Breast epithelium (tissue), 3 donors: ENCODE data around the gene CHRD.

Experiments
- CTCF ChIP-seq, 3 donors: fragments of 450-650 bp; IDR thresholded peaks; one replicate each; pipeline ENCODE4 v1.5.1; 2016 to 2017; ENCODE audit warnings: antibody characterized with exemption in 3 of 3, mild to moderate bottlenecking in 3 of 3, moderate library complexity in 3 of 3
- POLR2A ChIP-seq: fragments of 450-650 bp; IDR thresholded peaks from one replicate; pipeline ENCODE4 v1.6.1; 2016; ENCODE audit warnings: antibody characterized with exemption, mild to moderate bottlenecking, moderate library complexity
- POLR2AphosphoS5 ChIP-seq, 3 donors: sonication (generic); formaldehyde crosslinking; IDR thresholded peaks; one replicate each; pipeline ENCODE4 v1.6.1; 2017; ENCODE audit warnings: antibody characterized with exemption in 3 of 3

DNA sequence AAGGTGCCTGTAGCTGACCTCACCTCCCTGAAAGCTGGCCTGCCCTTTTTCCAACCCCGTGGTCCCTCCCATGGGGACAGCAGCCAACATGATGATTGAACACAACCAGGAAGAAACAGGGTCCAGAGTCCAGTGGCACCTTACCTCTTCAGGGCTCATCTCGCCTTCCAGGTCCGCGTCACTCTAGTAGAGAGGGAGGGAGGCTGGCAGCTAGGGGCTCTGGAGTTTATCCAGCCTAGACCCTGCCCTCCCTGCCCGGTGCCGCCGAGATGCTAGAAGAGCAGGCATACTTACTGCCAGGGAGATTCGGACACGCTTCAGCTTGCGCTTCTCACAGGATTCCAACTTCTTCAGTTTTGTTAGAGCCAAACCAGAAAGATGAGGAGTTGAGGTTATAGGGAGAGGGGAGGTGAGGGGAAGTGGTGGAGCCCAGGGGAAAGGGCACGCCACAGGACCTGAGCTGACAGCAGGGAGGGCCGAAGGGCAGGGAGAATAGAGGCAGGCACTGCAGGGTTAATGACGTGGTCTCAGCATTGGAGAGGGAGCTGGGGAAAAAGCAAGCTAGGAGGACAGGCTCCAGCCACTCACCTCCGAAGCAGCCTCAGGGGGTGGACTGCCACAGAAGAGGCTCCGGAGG lies 27.6 kb upstream of the CHRD start:
- TF ChIP-seq CTCF (IDR thresholded peaks at IDR 0.05) (no peak), POLR2A (no peak), POLR2AphosphoS5 (IDR thresholded peaks at IDR 0.05) (no peak)
